Epithelial cell of prostate (primary cell): ENCODE measurements around the gene VPS11.
"Not testable (repeated sequence)": the region's sequence is repeated elsewhere in the genome, so short reads cannot be mapped to it uniquely, and the experiment has no call there.

Experiments
- DNase-seq: peaks from one replicate; pipeline ENCODE4 v3.0.0-alpha.2; 2011; ENCODE audit warnings: low read depth, low spot score
- H3K27ac ChIP-seq: fragments of 450-650 bp; 2 replicates; pipeline ENCODE4 v1.5.1; 2017; ENCODE audit warnings: mild to moderate bottlenecking

Gene VPS11

DNA sequence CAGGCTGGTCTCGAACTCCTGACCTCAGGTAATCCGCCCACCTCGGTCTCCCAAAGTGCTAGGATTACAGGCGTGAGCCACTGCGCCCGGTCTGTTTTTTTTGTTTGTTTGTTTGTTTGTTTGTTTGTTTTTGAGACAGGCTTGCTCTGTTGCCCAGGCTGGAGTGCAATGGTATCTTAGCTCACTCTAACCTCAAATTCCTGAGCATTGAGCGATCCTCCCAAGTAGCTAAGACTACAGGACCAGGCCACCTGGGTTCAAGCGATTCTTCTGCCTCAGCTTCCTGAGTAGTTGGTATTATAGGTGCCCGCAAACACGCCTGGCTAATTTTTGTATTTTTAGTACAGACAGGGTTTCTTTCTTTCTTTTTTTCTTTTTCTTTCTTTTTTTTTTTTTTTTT is 34.2 kb upstream of the VPS11 start:
- not testable (repeated sequence) for H3K27ac ChIP-seq, DNase-seq

DNA sequence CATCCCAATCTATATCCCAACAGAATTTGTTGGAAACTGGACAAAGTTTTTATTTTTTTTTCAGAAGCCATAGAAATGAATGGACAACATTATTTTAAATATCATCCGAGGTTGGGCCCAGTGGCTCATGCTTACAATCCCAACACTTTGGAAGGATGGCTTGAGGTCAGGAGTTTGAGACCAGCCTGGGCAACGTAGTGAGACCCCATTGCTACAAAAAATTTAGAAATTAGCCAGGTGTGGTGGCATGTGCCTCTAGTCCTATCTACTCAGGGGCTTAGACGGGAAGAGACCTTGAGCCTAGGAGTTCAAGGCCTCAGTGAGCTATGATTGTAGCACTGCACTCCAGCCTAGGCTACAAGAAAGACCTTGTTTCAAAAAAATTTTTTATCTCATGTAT is 32.8 kb upstream of the VPS11 start:
- DNase-seq = no peak
- no peak overlapping the region for H3K27ac ChIP-seq

DNA sequence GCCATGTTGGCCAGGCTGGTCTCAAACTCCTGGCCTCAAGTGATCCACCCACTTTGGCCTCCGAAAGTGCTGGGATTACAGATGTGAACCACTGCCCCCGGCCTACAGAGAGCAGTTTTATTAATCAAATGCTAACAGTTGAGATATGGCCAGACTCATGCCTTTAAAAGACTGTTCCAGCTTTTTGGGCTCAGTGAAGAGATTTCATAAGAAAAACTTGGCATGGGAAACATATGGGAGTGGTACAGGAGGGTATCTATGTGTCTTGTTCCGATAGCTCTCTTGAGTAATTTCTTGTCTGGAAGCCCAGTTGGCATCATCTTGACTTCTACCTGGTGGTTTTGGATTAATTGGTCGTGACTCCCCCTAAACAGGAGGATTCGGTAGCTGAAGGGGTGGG is 28.7 kb upstream of the VPS11 start:
- H3K27ac ChIP-seq = no peak overlapping the region

DNA sequence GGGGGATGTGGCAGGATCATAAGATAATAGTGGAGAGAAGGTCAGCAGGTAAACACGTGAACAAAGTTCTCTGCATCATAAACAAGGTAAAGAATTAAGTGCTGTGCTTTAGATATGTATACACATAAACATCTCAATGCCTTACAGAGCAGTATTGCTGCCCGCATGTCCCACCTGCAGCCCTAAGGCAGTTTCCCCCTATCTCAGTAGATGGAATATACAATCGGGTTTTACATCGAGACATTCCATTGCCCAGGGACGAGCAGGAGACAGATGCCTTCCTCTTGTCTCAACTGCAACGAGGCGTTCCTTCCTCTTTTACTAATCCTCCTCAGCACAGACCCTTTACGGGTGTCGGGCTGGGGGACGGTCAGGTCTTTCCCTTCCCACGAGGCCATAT is 28.1 kb upstream of the VPS11 start:
- not testable (repeated sequence) for DNase-seq

More for the DNA sequence above, 28.7 kb upstream of the VPS11 start:
- DNase-seq = no peak

GRCh38 chr11:119041821-119042514 is 25.6 kb upstream of the VPS11 start:
- no peak for DNase-seq
- H3K27ac ChIP-seq = no peak overlapping the region

More for the DNA sequence above, 28.1 kb upstream of the VPS11 start:
- not testable (repeated sequence) for H3K27ac ChIP-seq

DNA sequence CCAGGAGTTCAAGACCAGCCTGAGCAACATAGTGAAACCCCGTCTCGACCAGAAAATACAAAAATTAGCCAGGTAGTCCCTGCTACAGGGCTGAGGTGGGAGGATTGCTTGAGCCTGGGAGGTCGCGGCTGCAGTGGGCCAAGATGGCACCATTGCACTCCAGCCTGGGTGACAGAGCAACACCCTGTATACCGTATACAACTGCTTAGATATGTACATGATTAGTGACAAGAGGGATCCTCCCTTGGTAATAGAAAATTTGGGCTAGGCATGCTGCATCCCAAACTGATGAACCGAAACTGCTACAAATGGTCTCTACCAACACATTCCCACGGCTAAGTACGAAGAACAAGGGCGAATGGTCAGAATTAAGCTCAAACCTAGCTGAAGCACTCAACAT is 24.7 kb upstream of the VPS11 start:
- H3K27ac ChIP-seq = no peak overlapping the region
- no peak for DNase-seq

DNA sequence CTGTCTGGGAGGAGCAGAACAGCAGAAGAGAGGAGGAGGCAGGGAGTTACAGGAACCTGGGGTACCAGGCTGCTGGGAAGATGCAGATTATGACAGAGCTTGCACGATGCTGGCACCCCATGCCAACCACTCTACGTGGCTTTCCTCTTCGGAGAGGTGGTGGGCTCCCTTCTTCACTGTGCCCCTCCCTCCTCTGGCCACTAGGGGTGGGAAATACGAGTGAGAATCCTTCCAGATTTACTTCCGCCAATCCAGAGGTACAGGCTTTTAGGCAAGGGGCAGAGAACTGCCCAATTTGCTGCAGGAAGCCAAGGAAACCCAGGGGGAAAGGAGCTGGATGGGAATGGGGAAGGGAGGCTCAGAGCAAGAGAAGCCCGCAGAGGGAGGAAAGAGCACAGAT is 22.9 kb upstream of the VPS11 start:
- no peak overlapping the region for H3K27ac ChIP-seq

GRCh38 chr11:119046489-119046888 is 21.1 kb upstream of the VPS11 start:
- no peak for DNase-seq
- no peak overlapping the region for H3K27ac ChIP-seq

More for the DNA sequence above, 22.9 kb upstream of the VPS11 start:
- DNase-seq = no peak

GRCh38 chr11:119047205-119047604 is 20.4 kb upstream of the VPS11 start:
- DNase-seq = no peak
- no peak overlapping the region for H3K27ac ChIP-seq

DNA sequence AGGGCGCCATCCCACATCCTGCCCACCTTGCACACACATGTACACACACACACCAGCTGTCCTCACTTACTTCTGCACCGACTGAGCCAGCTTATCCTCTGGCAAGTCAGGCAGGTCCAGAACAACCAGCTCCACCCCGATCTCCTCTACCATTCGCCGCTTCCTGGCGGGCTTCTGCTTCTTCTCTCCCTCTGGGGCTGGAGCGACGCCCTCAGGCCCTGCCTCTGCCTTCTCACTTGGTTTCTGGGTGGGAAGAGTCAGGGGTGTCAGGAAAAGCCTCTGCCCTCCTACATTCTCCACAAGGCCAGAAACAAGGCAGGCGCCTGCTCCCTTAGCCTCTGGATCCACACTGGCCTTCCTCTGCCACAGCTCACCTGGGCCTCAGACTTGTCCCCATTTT is 19.0 kb upstream of the VPS11 start:
- no peak overlapping the region for H3K27ac ChIP-seq
- DNase-seq = no peak

GRCh38 chr11:119049081-119049480 is 18.5 kb upstream of the VPS11 start:
- no peak overlapping the region for H3K27ac ChIP-seq
- no peak for DNase-seq

GRCh38 chr11:119051440-119052162 is 16.0 kb upstream of the VPS11 start:
- H3K27ac ChIP-seq = no peak overlapping the region
- no peak for DNase-seq

DNA sequence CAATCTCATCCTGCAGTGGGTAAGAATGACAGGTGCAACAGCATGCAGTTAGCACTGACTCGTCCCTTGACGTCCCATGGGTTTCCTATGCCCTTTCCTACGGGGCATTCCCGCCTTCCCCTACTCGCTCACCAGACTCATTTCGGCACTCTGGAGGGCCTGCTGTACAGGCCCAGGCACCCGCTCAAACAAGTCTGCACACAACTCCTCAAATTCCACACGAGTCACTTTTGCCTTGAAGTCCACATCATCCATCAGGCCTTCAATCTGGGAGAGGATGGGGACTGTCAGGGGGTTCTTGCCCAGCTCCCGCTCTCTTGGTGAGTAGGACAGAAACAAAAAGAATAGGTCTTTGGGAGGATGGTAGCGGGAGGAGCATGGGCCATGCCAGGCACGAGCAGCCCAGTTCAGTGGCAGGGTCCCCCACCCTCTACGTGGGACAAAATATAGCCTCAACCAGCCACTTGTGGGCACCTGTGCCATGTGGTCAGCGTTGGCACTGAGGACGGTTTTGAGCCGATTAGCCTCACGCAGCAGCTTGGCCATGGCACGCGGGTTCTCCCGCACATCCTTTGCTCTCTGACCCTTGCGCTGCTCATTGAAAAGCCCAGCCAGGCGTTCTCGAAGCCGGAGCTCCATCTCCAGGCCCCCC is 15.3 kb upstream of the VPS11 start:
- no peak for DNase-seq
- no peak overlapping the region for H3K27ac ChIP-seq

- DNase-seq = no peak
- no peak overlapping the region for H3K27ac ChIP-seq
Observed at GRCh38 chr11:119054418-119054817, 13.2 kb upstream of the VPS11 start.

DNA sequence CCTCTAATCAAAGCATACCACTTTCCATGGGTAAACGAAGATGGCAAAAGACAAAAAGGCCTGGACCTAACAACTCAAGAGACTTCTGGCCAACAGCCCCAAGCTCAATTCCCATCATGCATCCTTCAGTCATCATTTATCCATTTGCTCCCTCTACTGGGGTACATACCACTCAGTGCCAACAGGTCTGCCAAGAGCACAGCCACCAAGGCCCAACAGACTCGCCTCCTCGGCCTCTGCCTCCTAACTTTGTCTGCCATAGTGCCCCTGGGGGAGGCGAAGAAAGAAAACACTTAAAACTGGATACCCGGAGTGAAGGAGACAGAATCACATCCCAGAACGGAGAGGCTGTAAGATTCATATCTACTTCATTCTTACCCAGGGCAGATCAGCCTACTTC is 11.7 kb upstream of the VPS11 start:
- no peak for DNase-seq
- peak overlapping the region; percentile 87 for H3K27ac ChIP-seq

DNA sequence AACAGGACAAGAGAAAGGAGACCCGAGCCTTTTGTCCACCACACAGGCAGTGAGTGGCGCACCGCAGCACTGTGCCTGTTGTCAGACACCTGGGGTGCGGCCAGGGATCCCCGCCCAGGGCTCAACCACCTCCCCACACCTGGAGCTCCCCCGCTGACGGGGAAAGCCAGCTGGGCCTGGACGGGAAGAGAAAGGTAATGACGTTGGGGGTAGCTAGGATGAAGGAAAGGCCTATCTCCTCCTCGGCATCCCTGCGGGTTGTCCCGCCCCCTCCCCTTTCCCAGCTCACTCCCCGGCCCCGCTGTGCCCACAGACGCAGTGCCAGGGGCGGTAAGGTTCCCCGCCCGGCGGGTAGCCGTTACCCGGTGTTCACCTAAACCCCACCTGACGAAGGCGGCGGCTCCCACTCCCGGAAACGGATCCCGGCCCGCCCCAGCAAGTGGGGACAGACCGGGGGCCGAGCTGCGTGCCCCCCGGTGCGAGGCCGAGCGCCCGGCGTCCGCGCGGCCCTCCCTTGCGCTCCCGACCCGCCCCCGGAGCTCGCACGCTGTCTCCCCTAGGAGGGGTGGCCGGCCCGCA is 11.1 kb upstream of the VPS11 start:
- H3K27ac ChIP-seq = peak overlapping the region; percentile 87
- DNase-seq = no peak

DNA sequence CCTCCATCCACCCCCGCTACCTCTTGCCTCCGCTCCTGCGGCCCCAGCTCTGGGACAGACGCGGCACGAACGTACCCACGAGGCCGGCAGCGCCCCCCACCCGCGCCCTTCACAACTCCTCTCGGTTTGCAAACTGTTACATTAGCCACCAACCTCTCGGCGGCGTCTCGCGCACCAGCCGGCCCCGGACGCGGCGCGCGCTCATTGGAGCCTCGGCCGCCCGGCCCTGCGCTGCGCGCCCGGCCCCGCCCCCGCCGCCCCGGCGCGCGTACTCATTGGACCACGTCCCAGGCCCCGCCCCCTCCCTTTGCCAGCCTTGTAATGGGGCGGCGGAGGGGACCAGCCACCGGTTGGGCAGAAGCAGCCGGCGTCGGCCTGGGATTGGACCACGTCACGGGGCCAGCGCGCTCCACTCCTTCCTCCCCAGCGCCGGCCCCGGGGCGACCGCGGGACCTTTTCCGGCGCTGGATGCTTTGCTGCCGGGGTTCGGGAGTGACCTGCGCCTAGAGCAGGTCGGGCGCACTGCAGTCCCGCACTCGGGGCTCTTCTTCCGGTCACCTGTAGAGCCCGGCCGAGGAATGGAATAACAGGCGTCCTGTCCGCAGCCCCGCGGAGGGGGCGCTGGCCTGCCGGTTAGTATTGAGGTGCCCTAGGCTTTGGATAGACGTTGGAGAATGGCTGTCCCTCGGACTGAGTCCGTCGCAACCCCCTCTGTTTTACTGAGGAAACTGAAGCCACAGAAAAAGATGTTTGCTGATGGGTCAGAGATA is 10.4 kb upstream of the VPS11 start, which contains the start of gene HYOU1:
HYOU1 (minus strand) TSS at position 206 of the 770 bp plus-strand sequence. CDS start 1,045 bp downstream, outside the sequence.
- H3K27ac ChIP-seq = peak within 1 kb of the TSS; percentile 87
- DNase-seq = peak; percentile 79

DNA sequence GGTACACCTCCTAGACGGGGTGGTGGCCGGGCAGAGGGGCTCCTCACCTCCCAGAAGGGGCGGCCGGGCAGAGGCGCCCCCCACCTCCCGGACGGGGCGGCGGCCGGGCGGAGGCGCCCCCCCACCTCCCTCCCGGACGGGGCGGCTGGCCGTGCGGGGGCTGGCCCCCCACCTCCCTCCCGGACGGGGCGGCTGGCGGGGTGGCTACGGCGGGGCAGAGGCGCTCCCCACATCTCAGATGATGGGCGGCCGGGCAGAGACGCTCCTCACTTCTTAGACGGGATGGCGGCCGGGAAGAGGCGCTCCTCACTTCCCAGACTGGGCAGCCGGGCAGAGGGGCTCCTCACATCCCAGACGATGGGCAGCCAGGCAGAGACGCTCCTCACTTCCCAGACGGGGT is 8.5 kb upstream of the VPS11 start:
- not testable (repeated sequence) for H3K27ac ChIP-seq, DNase-seq

- no peak for DNase-seq
- H3K27ac ChIP-seq = no peak overlapping the region
Observed at GRCh38 chr11:119061256-119061655, 6.4 kb upstream of the VPS11 start.

DNA sequence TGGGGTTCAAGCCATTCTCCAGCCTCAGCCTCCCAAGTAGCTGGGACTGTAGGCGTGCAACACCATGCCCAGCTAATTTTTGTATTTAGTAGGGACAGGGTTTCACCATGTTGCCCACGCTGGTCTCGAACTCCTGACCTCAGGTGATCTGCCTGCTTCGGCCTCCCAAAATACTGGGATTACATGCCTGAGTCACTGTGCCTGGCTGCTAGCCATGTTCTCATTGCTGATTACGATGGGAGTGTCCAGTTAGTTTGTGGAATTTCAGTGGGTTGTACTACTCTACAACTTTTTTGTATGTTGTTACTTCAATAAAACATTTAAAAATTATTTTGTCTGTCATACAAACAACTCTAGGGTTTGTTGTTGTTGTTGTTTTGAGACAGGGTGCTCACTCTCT is 4.8 kb upstream of the VPS11 start:
- H3K27ac ChIP-seq = no peak overlapping the region
- DNase-seq = no peak
